Stimulated activated CD4-positive, alpha-beta T cell treated with anti-CD3 and anti-CD28 coated beads, TNF-alpha, amount 100 ng/mL, for 48 hours (primary cell): ENCODE data around the gene ZNF474.
"Not testable (repeated sequence)": the region's sequence is repeated elsewhere in the genome, so short reads cannot be mapped to it uniquely, and the experiment has no call there.

Experiments
- DNase-seq, 3 donors: peaks; one replicate each; pipeline ENCODE4 v3.0.0-alpha.2; 2020; ENCODE audit warnings: low read depth in 3 of 3

The ZNF474 gene

GRCh38 chr5:122129306-122129705, at the start of gene ZNF474:
Gene ZNF474, plus strand, starts transcription at chr5:122129546. Its CDS starts 22,445 bp downstream, at chr5:122151991.
- DNase-seq, result no peak

- no peak for DNase-seq
These were observed 47.8 kb upstream of the ZNF474 start for GRCh38 chr5:122081541-122081940.

- DNase-seq, result no peak
These were observed 45.8 kb upstream of the ZNF474 start for GRCh38 chr5:122083535-122083934.

- DNase-seq, result no peak
These were observed 44.3 kb upstream of the ZNF474 start for GRCh38 chr5:122085041-122085440.

- DNase-seq, result no peak
These were observed 40.0 kb upstream of the ZNF474 start for GRCh38 chr5:122089096-122090013.

GRCh38 chr5:122091936-122092600, 37.3 kb upstream of the ZNF474 start:
- DNase-seq, result no peak

- no peak for DNase-seq
These were observed 35.7 kb upstream of the ZNF474 start for GRCh38 chr5:122093415-122094180.

GRCh38 chr5:122094251-122094650, 35.1 kb upstream of the ZNF474 start:
- DNase-seq, result not testable (repeated sequence)

GRCh38 chr5:122095158-122095557, 34.2 kb upstream of the ZNF474 start:
- DNase-seq, result no peak

GRCh38 chr5:122097391-122097790, 32.0 kb upstream of the ZNF474 start:
- no peak for DNase-seq

- DNase-seq, result no peak
These were observed 30.1 kb upstream of the ZNF474 start for GRCh38 chr5:122099060-122099790.

- DNase-seq, result no peak
These were observed 27.6 kb upstream of the ZNF474 start for GRCh38 chr5:122101636-122102285.

GRCh38 chr5:122102825-122103224, 26.5 kb upstream of the ZNF474 start:
- no peak for DNase-seq

- no peak for DNase-seq
These were observed 23.4 kb upstream of the ZNF474 start for GRCh38 chr5:122105909-122106308.

GRCh38 chr5:122107016-122107415, 22.3 kb upstream of the ZNF474 start:
- DNase-seq, result no peak

- no peak for DNase-seq
These were observed 18.4 kb upstream of the ZNF474 start for GRCh38 chr5:122110987-122111386.

- DNase-seq, result no peak
These were observed 17.9 kb upstream of the ZNF474 start for GRCh38 chr5:122111460-122111859.

GRCh38 chr5:122112063-122112462, 17.3 kb upstream of the ZNF474 start:
- DNase-seq, result no peak

- DNase-seq, result no peak
These were observed 16.4 kb upstream of the ZNF474 start for GRCh38 chr5:122112733-122113558.

- DNase-seq, result no peak
These were observed 14.8 kb upstream of the ZNF474 start for GRCh38 chr5:122114501-122114900.
